ENCODE results near the gene DEPP1. TPM values are rescaled to one million over a fixed set of nuclear protein-coding genes. Genes with fewer than 3 reads are reported as not detected.

Gene DEPP1
- total and polyA plus RNA-seq, 10 of the 15 experiments (the other 5 are each of a cell fraction or from before 2014, with no cell fraction given), result 1.7 to 12.1 (median 7.3) TPM

DNA sequence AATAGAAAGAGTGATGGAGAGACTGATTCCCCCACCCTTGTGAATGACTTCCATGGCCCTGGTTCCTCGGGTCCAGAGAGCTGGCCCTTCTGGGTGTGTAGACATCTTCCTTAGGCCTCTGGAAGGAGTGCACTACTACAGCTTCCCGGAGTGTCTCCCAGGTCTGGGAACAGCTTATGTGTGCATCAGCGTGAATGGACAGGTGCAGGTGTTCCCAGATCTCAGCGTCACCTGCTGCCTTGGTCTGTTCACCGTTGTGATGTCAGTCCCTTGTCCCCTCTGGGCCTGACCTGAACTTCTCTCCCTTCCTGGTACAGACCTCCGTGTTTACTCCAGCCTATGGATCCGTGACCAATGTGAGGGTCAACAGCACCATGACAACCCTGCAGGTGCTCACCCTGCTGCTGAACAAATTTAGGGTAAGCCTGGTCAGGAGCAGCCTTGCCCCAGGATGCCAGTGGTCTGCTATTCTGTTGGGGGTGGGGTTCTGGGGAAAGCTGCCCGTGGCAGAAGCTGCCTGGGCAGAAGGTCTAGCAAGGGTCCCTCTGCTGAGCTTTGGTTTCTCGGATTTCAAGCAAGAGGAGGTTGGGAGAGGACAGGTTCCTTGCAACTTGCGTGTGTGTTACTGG is 10.5 kb upstream of the DEPP1 start (continued):
- no peak for TF ChIP-seq IKZF1 (conservative IDR thresholded peaks at IDR 0.05)
- TF ChIP-seq, protein P1, sequence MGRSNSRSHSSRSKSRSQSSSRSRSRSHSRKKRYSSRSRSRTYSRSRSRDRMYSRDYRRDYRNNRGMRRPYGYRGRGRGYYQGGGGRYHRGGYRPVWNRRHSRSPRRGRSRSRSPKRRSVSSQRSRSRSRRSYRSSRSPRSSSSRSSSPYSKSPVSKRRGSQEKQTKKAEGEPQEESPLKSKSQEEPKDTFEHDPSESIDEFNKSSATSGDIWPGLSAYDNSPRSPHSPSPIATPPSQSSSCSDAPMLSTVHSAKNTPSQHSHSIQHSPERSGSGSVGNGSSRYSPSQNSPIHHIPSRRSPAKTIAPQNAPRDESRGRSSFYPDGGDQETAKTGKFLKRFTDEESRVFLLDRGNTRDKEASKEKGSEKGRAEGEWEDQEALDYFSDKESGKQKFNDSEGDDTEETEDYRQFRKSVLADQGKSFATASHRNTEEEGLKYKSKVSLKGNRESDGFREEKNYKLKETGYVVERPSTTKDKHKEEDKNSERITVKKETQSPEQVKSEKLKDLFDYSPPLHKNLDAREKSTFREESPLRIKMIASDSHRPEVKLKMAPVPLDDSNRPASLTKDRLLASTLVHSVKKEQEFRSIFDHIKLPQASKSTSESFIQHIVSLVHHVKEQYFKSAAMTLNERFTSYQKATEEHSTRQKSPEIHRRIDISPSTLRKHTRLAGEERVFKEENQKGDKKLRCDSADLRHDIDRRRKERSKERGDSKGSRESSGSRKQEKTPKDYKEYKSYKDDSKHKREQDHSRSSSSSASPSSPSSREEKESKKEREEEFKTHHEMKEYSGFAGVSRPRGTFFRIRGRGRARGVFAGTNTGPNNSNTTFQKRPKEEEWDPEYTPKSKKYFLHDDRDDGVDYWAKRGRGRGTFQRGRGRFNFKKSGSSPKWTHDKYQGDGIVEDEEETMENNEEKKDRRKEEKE (IDR thresholded peaks at IDR 0.05), result no peak
- TF ChIP-seq, protein P2, sequence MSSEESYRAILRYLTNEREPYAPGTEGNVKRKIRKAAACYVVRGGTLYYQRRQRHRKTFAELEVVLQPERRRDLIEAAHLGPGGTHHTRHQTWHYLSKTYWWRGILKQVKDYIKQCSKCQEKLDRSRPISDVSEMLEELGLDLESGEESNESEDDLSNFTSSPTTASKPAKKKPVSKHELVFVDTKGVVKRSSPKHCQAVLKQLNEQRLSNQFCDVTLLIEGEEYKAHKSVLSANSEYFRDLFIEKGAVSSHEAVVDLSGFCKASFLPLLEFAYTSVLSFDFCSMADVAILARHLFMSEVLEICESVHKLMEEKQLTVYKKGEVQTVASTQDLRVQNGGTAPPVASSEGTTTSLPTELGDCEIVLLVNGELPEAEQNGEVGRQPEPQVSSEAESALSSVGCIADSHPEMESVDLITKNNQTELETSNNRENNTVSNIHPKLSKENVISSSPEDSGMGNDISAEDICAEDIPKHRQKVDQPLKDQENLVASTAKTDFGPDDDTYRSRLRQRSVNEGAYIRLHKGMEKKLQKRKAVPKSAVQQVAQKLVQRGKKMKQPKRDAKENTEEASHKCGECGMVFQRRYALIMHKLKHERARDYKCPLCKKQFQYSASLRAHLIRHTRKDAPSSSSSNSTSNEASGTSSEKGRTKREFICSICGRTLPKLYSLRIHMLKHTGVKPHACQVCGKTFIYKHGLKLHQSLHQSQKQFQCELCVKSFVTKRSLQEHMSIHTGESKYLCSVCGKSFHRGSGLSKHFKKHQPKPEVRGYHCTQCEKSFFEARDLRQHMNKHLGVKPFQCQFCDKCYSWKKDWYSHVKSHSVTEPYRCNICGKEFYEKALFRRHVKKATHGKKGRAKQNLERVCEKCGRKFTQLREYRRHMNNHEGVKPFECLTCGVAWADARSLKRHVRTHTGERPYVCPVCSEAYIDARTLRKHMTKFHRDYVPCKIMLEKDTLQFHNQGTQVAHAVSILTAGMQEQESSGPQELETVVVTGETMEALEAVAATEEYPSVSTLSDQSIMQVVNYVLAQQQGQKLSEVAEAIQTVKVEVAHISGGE (CRISPR knock-in tag; IDR thresholded peaks at IDR 0.05), result no peak
- TF ChIP-seq, protein P3, sequence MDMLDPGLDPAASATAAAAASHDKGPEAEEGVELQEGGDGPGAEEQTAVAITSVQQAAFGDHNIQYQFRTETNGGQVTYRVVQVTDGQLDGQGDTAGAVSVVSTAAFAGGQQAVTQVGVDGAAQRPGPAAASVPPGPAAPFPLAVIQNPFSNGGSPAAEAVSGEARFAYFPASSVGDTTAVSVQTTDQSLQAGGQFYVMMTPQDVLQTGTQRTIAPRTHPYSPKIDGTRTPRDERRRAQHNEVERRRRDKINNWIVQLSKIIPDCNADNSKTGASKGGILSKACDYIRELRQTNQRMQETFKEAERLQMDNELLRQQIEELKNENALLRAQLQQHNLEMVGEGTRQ (IDR thresholded peaks at IDR 0.05; ENCODE audit: borderline replicate concordance, low read depth, low read length), result no peak
- TF ChIP-seq CBX5 (IDR thresholded peaks at IDR 0.05; ENCODE audit: low read depth), result no peak
- no peak for TF ChIP-seq GABPA (IDR thresholded peaks at IDR 0.05; ENCODE audit: low read depth)
